K562 (cell line): ENCODE results near the gene C1orf94. TPM values are rescaled to one million over a fixed set of nuclear protein-coding genes. Genes with fewer than 3 reads are reported as not detected.

ENCODE experiments used
- ATAC-seq: fragments of 200-7000 bp; cut with Tn5 transposase; 3 replicates; pipeline ENCODE4 v1.9.1; 2020; ENCODE audit warnings: moderate library complexity
- BruUV-seq: library from RNA; stranded (reverse); fragments of 400-500 nt; replicated peaks from 2 replicates; lab custom pipeline; 2021; lab: Mats Ljungman, UMichigan
- CTCF ChIA-PET: fragments of 300-600 bp; formaldehyde crosslinking; extraction: SDS; loops from one replicate; lab custom pipeline; 2021; ENCODE audit warnings: low intra/inter-chr PET ratio; lab: Yijun Ruan, JAX
- POLR2A ChIA-PET: fragments of 300-600, 350-650 bp; sonication (Branson Sonifier 250); formaldehyde crosslinking; extraction: SDS; loops from one replicate; lab custom pipeline; 2021; ENCODE audit warnings: antibody characterized with exemption, inconsistent platforms; lab: Yijun Ruan, JAX
- DNase-seq, 4 experiments: peaks; one replicate each; pipeline versions ENCODE4 v3.0.0 to v3.0.0-alpha.2; 2011 to 2018; ENCODE audit warnings: low spot score in 3 of 4, mixed read lengths in 3 of 4; ENCODE audit errors: extremely low read depth in 1 of 4
- FAIRE-seq: peaks from 2 replicates; lab custom pipeline; 2011; peaks lifted over from hg19 to GRCh38; lab: Jason Lieb, UNC
- H2AFZ ChIP-seq: 2 replicates; pipeline ENCODE4 v1.6.0; 2011; ENCODE audit warnings: low read depth, low read length, control low read depth, inconsistent platforms
- H3K27ac ChIP-seq: fragments of 200-600 bp; 3 replicates; pipeline ENCODE4 v1.8.0; 2011; ENCODE audit warnings: low read depth, mild to moderate bottlenecking, control low read depth, inconsistent platforms, low read length, moderate library complexity, mixed read lengths; ENCODE audit errors: extremely low read depth
- H3K27me3 ChIP-seq, 2 experiments: fragments of 300-600 bp in 1 of 2; 2 replicates in 1 of 2; 3 replicates in 1 of 2; pipeline versions ENCODE4 v1.6.0 to v1.8.0; 2011; ENCODE audit warnings: inconsistent platforms in 2 of 2, low read length in 2 of 2, mild to moderate bottlenecking in 1 of 2, mixed read lengths in 1 of 2, moderate library complexity in 1 of 2; ENCODE audit not compliant: control insufficient read depth in 2 of 2, insufficient read depth in 2 of 2
- H3K36me3 ChIP-seq: fragments of 300-600 bp; 3 replicates; pipeline ENCODE4 v1.8.0; 2011; ENCODE audit warnings: mild to moderate bottlenecking, low read length, inconsistent platforms; ENCODE audit not compliant: control insufficient read depth, insufficient read depth
- H3K4me1 ChIP-seq, 2 experiments: fragments of 200-600 bp in 1 of 2; replicated peaks in 1 of 2; 2 replicates in 1 of 2; 3 replicates in 1 of 2; pipeline versions ENCODE4 v1.5.1 to v1.8.0; 2011; ENCODE audit warnings: inconsistent platforms in 2 of 2, low read length in 2 of 2, mild to moderate bottlenecking in 1 of 2, mixed read lengths in 1 of 2, moderate library complexity in 1 of 2; ENCODE audit not compliant: control insufficient read depth in 2 of 2, insufficient read depth in 2 of 2
- H3K4me2 ChIP-seq: 2 replicates; pipeline ENCODE4 v1.6.1; 2011; ENCODE audit warnings: low read length, control low read depth, inconsistent platforms, mixed read lengths; ENCODE audit not compliant: insufficient read depth
- H3K4me3 ChIP-seq: fragments of 200-600 bp; sonication (generic), shearing (Covaris generic); 2 replicates; pipeline ENCODE4 v1.5.1; 2016; ENCODE audit warnings: control low read depth, inconsistent platforms
- H3K79me2 ChIP-seq: fragments of 200-600 bp; 3 replicates; pipeline ENCODE4 v1.8.0; 2011; ENCODE audit warnings: low read length, inconsistent platforms; ENCODE audit not compliant: control insufficient read depth, insufficient read depth
- H3K9ac ChIP-seq, 2 experiments: 2 replicates each; pipeline versions ENCODE4 v1.6.0 to v1.6.1; 2011; ENCODE audit warnings: low read depth in 2 of 2, low read length in 2 of 2, control low read depth in 1 of 2, inconsistent platforms in 1 of 2, mild to moderate bottlenecking in 1 of 2, mixed read lengths in 1 of 2; ENCODE audit not compliant: insufficient read depth in 1 of 2
- H3K9me1 ChIP-seq: one replicate; pipeline ENCODE4 v1.6.0; 2011; ENCODE audit warnings: inconsistent platforms, mild to moderate bottlenecking, low read length, moderate library complexity; ENCODE audit not compliant: control insufficient read depth, insufficient read depth
- H3K9me3 ChIP-seq: replicated peaks from 2 replicates; pipeline ENCODE4 v1.5.1; 2011; ENCODE audit warnings: low read depth, low read length, inconsistent platforms; ENCODE audit not compliant: control insufficient read depth, insufficient read depth
- H4K20me1 ChIP-seq: replicated peaks from 2 replicates; pipeline ENCODE4 v1.6.1; 2011; ENCODE audit warnings: low read length, inconsistent platforms, mixed read lengths; ENCODE audit not compliant: control insufficient read depth, insufficient read depth
- CBX1 ChIP-seq: sonication (generic); IDR thresholded peaks from 2 replicates; pipeline ENCODE4 v1.6.1; 2016; ENCODE audit warnings: antibody characterized with exemption, low read depth, mild to moderate bottlenecking
- GTF3C2 ChIP-seq: IDR thresholded peaks from 3 replicates; pipeline ENCODE4 v1.6.1; 2011; ENCODE audit warnings: borderline replicate concordance, mild to moderate bottlenecking, moderate library complexity; ENCODE audit not compliant: insufficient read length; ENCODE audit errors: extremely low read depth
- ID3 ChIP-seq, 2 experiments: fragments of 250-450 bp in 1 of 2; fragments of 450-650 bp in 1 of 2; sonication (Bioruptor Pico) in 1 of 2; IDR thresholded peaks; 2 replicates each; pipeline versions ENCODE4 v1.6.1 to v1.8.0; 2016 to 2021; ENCODE audit warnings: mild to moderate bottlenecking in 2 of 2, moderate library complexity in 2 of 2, missing compliant biosample characterization in 1 of 2, missing genetic modification characterization in 1 of 2
- IFI16 ChIP-seq: fragments of 250-450 bp; sonication (Bioruptor Pico); IDR thresholded peaks from 2 replicates; pipeline ENCODE4 v2.1.2; 2022; ENCODE audit warnings: mild to moderate bottlenecking, inconsistent platforms
- PHF8 ChIP-seq: fragments of 200-600 bp; sonication (generic); IDR thresholded peaks from 2 replicates; pipeline ENCODE4 v1.6.1; 2012; ENCODE audit warnings: mixed run types, mild to moderate bottlenecking, inconsistent platforms, low read length, moderate library complexity, borderline replicate concordance
- SMC3 ChIP-seq: conservative IDR thresholded peaks from 2 replicates; pipeline ENCODE4 v1.6.1; 2011; ENCODE audit warnings: low read depth, low read length, improper control_type of control experiment; ENCODE audit not compliant: insufficient read depth
- SNAPC5 ChIP-seq: fragments of 250-450 bp; sonication (Bioruptor Pico); IDR thresholded peaks from 2 replicates; pipeline ENCODE4 v1.8.0; 2021; ENCODE audit warnings: moderate library complexity, mild to moderate bottlenecking, inconsistent platforms
- TFE3 ChIP-seq: fragments of 450-650 bp; formaldehyde crosslinking; IDR thresholded peaks from 2 replicates; pipeline ENCODE4 v1.4.0; 2020; ENCODE audit warnings: mild to moderate bottlenecking, mixed read lengths
- ZBTB2 ChIP-seq: fragments of 450-650 bp; IDR thresholded peaks from 2 replicates; pipeline ENCODE4 v1.6.1; 2016; ENCODE audit warnings: antibody characterized with exemption
- ZNF280B ChIP-seq: fragments of 250-450 bp; sonication (Bioruptor Pico); IDR thresholded peaks from 2 replicates; pipeline ENCODE4 v1.5.1; 2021; ENCODE audit warnings: mild to moderate bottlenecking
- WGBS: fragments of 100-300 bp; shearing (Covaris generic); methylation state at CpG from one replicate; pipeline ENCODE4 v1.1.6; 2016; ENCODE audit warnings: low coverage, mixed read lengths; ENCODE audit not compliant: insufficient coverage; ENCODE audit errors: missing lambda C conversion rate; 5-methylcytosine and 5-hydroxymethylcytosine counted together
- in situ Hi-C: fragments of 300-500 bp; cut with MboI; formaldehyde crosslinking; loops from 4 replicates; pipeline ENCODE4 v1.15.0; 2018; ENCODE audit warnings: inconsistent platforms, mixed read lengths
- intact Hi-C: fragments of 100-400 bp; cut with micrococcal nuclease; formaldehyde crosslinking; loops from 2 replicates; pipeline ENCODE4 v1.14.2; 2022
- polyA plus RNA-seq, 8 experiments: library from polyadenylated mRNA; depleted of rRNA in 4 of 8; stranded (reverse) in 5 of 8; unstranded in 3 of 8; fragments of >200 nt; fragmentation: Nextera tagmentation in 2 of 8; fragmentation: Illumina TruSeq in 1 of 8; extraction: Ambion mirVana in 2 of 8; extraction: Trizol in 1 of 8; gene quantifications; 2 replicates each; pipeline versions ENCODE4 v1.2.1 to v1.2.3, GENCODE V29; 2011 to 2014; ENCODE audit warnings: inconsistent platforms in 1 of 8, missing spikeins in 1 of 8
- total RNA-seq, 7 experiments: library from RNA; depleted of rRNA in 6 of 7; stranded (reverse); fragments of >200 nt in 6 of 7; fragmentation: Illumina TruSeq in 2 of 7; extraction: Trizol in 2 of 7; gene quantifications; 2 replicates each; pipeline versions ENCODE4 v1.2.1 to v1.2.3, GENCODE V29; 2011 to 2021; ENCODE audit warnings: low replicate concordance in 1 of 7

The C1orf94 gene
- total and polyA plus RNA-seq, 9 of the 15 experiments (the other 6 are each of a cell fraction or from before 2014, with no cell fraction given), result not detected

- intact Hi-C loops (no loop called here), in situ Hi-C loops (no loop called here)
- DNase-seq (no peak), ATAC-seq (no peak), FAIRE-seq (no peak)
- H3K4me2 ChIP-seq, result no peak overlapping the region
- no peaks in the 10 kb centered on the region for H3K4me1 ChIP-seq
- H3K79me2 ChIP-seq, result no peaks in the 10 kb centered on the region
- POLR2A ChIA-PET, result interaction anchor here (0.7 to 0.9 kb wide), 2 partner anchors 20 to 115 kb away, joined by 3 to 4 read pairs; partner anchors contain the start of gene CSMD2
- WGBS, result 1% methylated on average over 6 of the region's 6 CpGs
- no peak overlapping the region for H2AFZ ChIP-seq
- no peaks in the 10 kb centered on the region for H3K9me1 ChIP-seq
- BruUV-seq, result no TSS peak
- CTCF ChIA-PET, result no interaction called here
- H3K4me3 ChIP-seq, result no peak overlapping the region
- no peak overlapping the region for H3K27ac ChIP-seq
- no peaks in the 10 kb centered on the region for H4K20me1 ChIP-seq
- no peak overlapping the region for H3K9ac ChIP-seq
- no peaks in the 10 kb centered on the region for H3K36me3 ChIP-seq
- H3K9me3 ChIP-seq, result no peaks in the 10 kb centered on the region
- H3K27me3 ChIP-seq, result peaks cover 0 to 4% of the 10 kb centered on the region in 2 experiments; a peak in 2 of 5 replicates
- TF ChIP-seq IFI16 (CRISPR knock-in tag), result no peak
- no peak for TF ChIP-seq GTF3C2
- TF ChIP-seq TFE3, result no peak
- no peak for TF ChIP-seq SNAPC5 (CRISPR knock-in tag)
- no peak for TF ChIP-seq PHF8
- no peak for TF ChIP-seq ZNF280B (CRISPR knock-in tag)
- no peak for TF ChIP-seq CBX1
- TF ChIP-seq ZBTB2, result no peak
- no peak for TF ChIP-seq ID3 (CRISPR knock-in tag; IDR thresholded peaks at IDR 0.05)
- no peak for TF ChIP-seq ID3 (tag; IDR thresholded peaks at IDR 0.05)
- TF ChIP-seq SMC3, result no peak
Observed at GRCh38 chr1:34144766-34145165, 31.9 kb upstream of the C1orf94 start.
